HEK293 (cell line): ENCODE measurements around the gene GABRB2.

Source experiments
- CTCF ChIP-seq: fragments of 450-650 bp; formaldehyde crosslinking; IDR thresholded peaks from 2 replicates; pipeline ENCODE4 v1.5.1; 2016; ENCODE audit warnings: missing biosample characterization, missing genetic modification characterization
- YY1 ChIP-seq: fragments of 450-650 bp; formaldehyde crosslinking; IDR thresholded peaks from 2 replicates; pipeline ENCODE4 v1.5.1; 2018; ENCODE audit warnings: missing biosample characterization, missing genetic modification characterization
- ZBTB11 ChIP-seq: fragments of 450-650 bp; formaldehyde crosslinking; conservative IDR thresholded peaks from 2 replicates; pipeline ENCODE4 v1.5.1; 2016; ENCODE audit warnings: low read depth, missing biosample characterization, missing genetic modification characterization
- ZNF132 ChIP-seq: fragments of 450-650 bp; formaldehyde crosslinking; IDR thresholded peaks from 2 replicates; pipeline ENCODE4 v1.5.1; 2017; ENCODE audit warnings: missing biosample characterization, missing genetic modification characterization, borderline replicate concordance
- ZNF274 ChIP-seq, 2 experiments: fragments of 200-500 bp in 1 of 2; fragments of 450-650 bp in 1 of 2; sonication (Bioruptor generic) in 1 of 2; formaldehyde crosslinking in 1 of 2; IDR thresholded peaks; 2 replicates each; pipeline versions ENCODE4 v1.5.1 to v1.6.1; 2014 to 2016; ENCODE audit warnings: borderline replicate concordance in 1 of 2, inconsistent platforms in 1 of 2, low read length in 1 of 2, missing biosample characterization in 1 of 2, missing genetic modification characterization in 1 of 2
- ZNF335 ChIP-seq: fragments of 450-650 bp; formaldehyde crosslinking; conservative IDR thresholded peaks from 2 replicates; pipeline ENCODE4 v1.5.1; 2016; ENCODE audit warnings: missing biosample characterization, missing genetic modification characterization
- ZNF549 ChIP-seq: fragments of 450-650 bp; IDR thresholded peaks from 2 replicates; pipeline ENCODE4 v1.5.1; 2018; ENCODE audit warnings: missing biosample characterization, missing genetic modification characterization, mild to moderate bottlenecking, inconsistent platforms, moderate library complexity
- ZNF561 ChIP-seq: fragments of 450-650 bp; IDR thresholded peaks from 2 replicates; pipeline ENCODE4 v1.5.1; 2018; ENCODE audit warnings: missing biosample characterization, missing genetic modification characterization, borderline replicate concordance
- ZNF660 ChIP-seq: fragments of 450-650 bp; IDR thresholded peaks from 2 replicates; pipeline ENCODE4 v1.5.1; 2018; ENCODE audit warnings: missing biosample characterization, mild to moderate bottlenecking, missing genetic modification characterization
- ZSCAN18 ChIP-seq: fragments of 450-650 bp; formaldehyde crosslinking; IDR thresholded peaks from 2 replicates; pipeline ENCODE4 v1.5.1; 2016; ENCODE audit warnings: missing biosample characterization, missing genetic modification characterization

- TF ChIP-seq ZNF561 (tag by site-specific recombination) (no peak), CTCF (tag by site-specific recombination) (no peak), ZNF660 (tag by site-specific recombination) (no peak), YY1 (tag by site-specific recombination) (no peak), ZNF549 (no peak), ZNF335 (tag by site-specific recombination) (no peak), ZNF132 (tag by site-specific recombination) (no peak), ZSCAN18 (tag by site-specific recombination) (no peak), ZBTB11 (tag by site-specific recombination) (no peak), ZNF274 (IDR thresholded peaks at IDR 0.05; ENCODE audit: low read length) (no peak), ZNF274 (tag by site-specific recombination; IDR thresholded peaks at IDR 0.05; ENCODE audit: borderline replicate concordance) (no peak)
These were observed 288.1 kb downstream of the GABRB2 start for GRCh38 chr5:161258438-161258837.
